Brain microvascular endothelial cell (primary cell): ENCODE results near the gene SNRPA1.

Experiments
- DNase-seq: peaks from one replicate; pipeline ENCODE4 v3.0.0-alpha.2; 2020
- H3K27ac ChIP-seq: fragments of 250-450 bp; sonication (Bioruptor Pico); 2 replicates; pipeline ENCODE4 v1.5.1; 2020; ENCODE audit warnings: mild to moderate bottlenecking, moderate library complexity
- H3K27me3 ChIP-seq: fragments of 250-450 bp; sonication (Bioruptor Pico); replicated peaks from 2 replicates; pipeline ENCODE4 v1.5.1; 2020; ENCODE audit warnings: mild to moderate bottlenecking
- H3K36me3 ChIP-seq: fragments of 250-450 bp; sonication (Bioruptor Pico); replicated peaks from 2 replicates; pipeline ENCODE4 v1.5.1; 2020; ENCODE audit warnings: mild to moderate bottlenecking
- H3K4me3 ChIP-seq: 2 replicates; pipeline ENCODE4 v1.5.1; 2011; ENCODE audit warnings: low read depth, mild to moderate bottlenecking, control low read depth, low read length, moderate library complexity
- CTCF ChIP-seq: IDR thresholded peaks from 2 replicates; pipeline ENCODE4 v1.5.1; 2011; ENCODE audit warnings: low read depth, mild to moderate bottlenecking, moderate library complexity, low read length, control low read depth, inconsistent platforms; ENCODE audit errors: missing control alignments
- in situ Hi-C: cut with HindIII; loops from 2 replicates; pipeline ENCODE4 v1.10.0; 2017; ENCODE audit warnings: low sequenced_read_pairs, low pct_ligation_motif_present

The SNRPA1 gene

GRCh38 chr15:101329867-101330380 is 34.9 kb upstream of the SNRPA1 start:
- no peak overlapping the region for H3K4me3 ChIP-seq
- no peak for TF ChIP-seq CTCF
- no peaks in the 10 kb centered on the region for H3K36me3 ChIP-seq
- no peak for DNase-seq
- in situ Hi-C loops: no loop called here
- H3K27me3 ChIP-seq: peaks cover 2% of the 10 kb centered on the region
- no peak overlapping the region for H3K27ac ChIP-seq

GRCh38 chr15:101329309-101329863 is 34.3 kb upstream of the SNRPA1 start:
- H3K4me3 ChIP-seq: no peak overlapping the region
- no peak for DNase-seq
- H3K27ac ChIP-seq: no peak overlapping the region
- TF ChIP-seq CTCF: no peak
- peaks cover 2% of the 10 kb centered on the region for H3K27me3 ChIP-seq
- H3K36me3 ChIP-seq: no peaks in the 10 kb centered on the region
- in situ Hi-C loops: no loop called here

- in situ Hi-C loops: no loop called here
- Histone ChIP-seq H3K36me3 (no peaks in the 10 kb centered on the region), H3K27me3 (peaks cover 2% of the 10 kb centered on the region), H3K4me3 (no peak overlapping the region), H3K27ac (no peak overlapping the region)
- no peak for DNase-seq
- no peak for TF ChIP-seq CTCF
Measured at GRCh38 chr15:101328001-101328400, 33.0 kb upstream of the SNRPA1 start.

- DNase-seq: no peak
- no peak overlapping the region for H3K4me3 ChIP-seq
- TF ChIP-seq CTCF: no peak
- H3K27ac ChIP-seq: no peak overlapping the region
- peaks cover 2% of the 10 kb centered on the region for H3K27me3 ChIP-seq
- H3K36me3 ChIP-seq: no peaks in the 10 kb centered on the region
- in situ Hi-C loops: no loop called here
Measured at GRCh38 chr15:101327147-101327740, 32.2 kb upstream of the SNRPA1 start.

- H3K36me3 ChIP-seq: no peaks in the 10 kb centered on the region
- no peak for DNase-seq
- peaks cover 2% of the 10 kb centered on the region for H3K27me3 ChIP-seq
- no peak for TF ChIP-seq CTCF
- H3K27ac ChIP-seq: no peak overlapping the region
- in situ Hi-C loops: no loop called here
- H3K4me3 ChIP-seq: no peak overlapping the region
Measured at GRCh38 chr15:101326462-101327146, 31.6 kb upstream of the SNRPA1 start.

GRCh38 chr15:101326026-101326315 is 30.9 kb upstream of the SNRPA1 start:
- in situ Hi-C loops: no loop called here
- H3K27ac ChIP-seq: no peak overlapping the region
- no peak for TF ChIP-seq CTCF
- DNase-seq: no peak
- peaks cover 2% of the 10 kb centered on the region for H3K27me3 ChIP-seq
- H3K4me3 ChIP-seq: no peak overlapping the region
- no peaks in the 10 kb centered on the region for H3K36me3 ChIP-seq
